ENCODE data around the gene OR13F1.

GRCh38 chr9:104553261-104553660 lies 49.2 kb downstream of the OR13F1 start:
- TF ChIP-seq REST (IDR thresholded peaks at IDR 0.05; ENCODE audit: low read depth) (no peak), CTCF (IDR thresholded peaks at IDR 0.05 in 2 of 3, conservative IDR thresholded peaks at IDR 0.05 in 1 of 3; ENCODE audit: borderline replicate concordance in 1 of 3, insufficient read depth in 1 of 3, low read depth in 2 of 3, low read length in 2 of 3) (no peak), MAX (IDR thresholded peaks at IDR 0.05) (no peak), POLR2AphosphoS5 (IDR thresholded peaks at IDR 0.05; ENCODE audit: low read depth, low read length) (no peak), RAD21 (IDR thresholded peaks at IDR 0.05; ENCODE audit: low read depth) (no peak), ZFX (IDR thresholded peaks at IDR 0.05) (no peak), ATF3 (IDR thresholded peaks at IDR 0.05) (no peak), POLR2A (IDR thresholded peaks at IDR 0.05; ENCODE audit: borderline replicate concordance, extremely low read depth, insufficient read depth, insufficient read length) (no peak), EGR1 (IDR thresholded peaks at IDR 0.05; ENCODE audit: low read depth) (no peak), YY1 (IDR thresholded peaks at IDR 0.05; ENCODE audit: extremely low read depth, insufficient replicate concordance, low read depth, low read length) (no peak), EZH2 (IDR thresholded peaks at IDR 0.05) (no peak), JUND (IDR thresholded peaks at IDR 0.05) (no peak), SP1 (IDR thresholded peaks at IDR 0.05; ENCODE audit: low read depth) (no peak)
